ENCODE data around the gene CA10.

GRCh38 chr17:52155301-52155700 is 3.2 kb downstream of the CA10 start:
- TF ChIP-seq, protein P1, sequence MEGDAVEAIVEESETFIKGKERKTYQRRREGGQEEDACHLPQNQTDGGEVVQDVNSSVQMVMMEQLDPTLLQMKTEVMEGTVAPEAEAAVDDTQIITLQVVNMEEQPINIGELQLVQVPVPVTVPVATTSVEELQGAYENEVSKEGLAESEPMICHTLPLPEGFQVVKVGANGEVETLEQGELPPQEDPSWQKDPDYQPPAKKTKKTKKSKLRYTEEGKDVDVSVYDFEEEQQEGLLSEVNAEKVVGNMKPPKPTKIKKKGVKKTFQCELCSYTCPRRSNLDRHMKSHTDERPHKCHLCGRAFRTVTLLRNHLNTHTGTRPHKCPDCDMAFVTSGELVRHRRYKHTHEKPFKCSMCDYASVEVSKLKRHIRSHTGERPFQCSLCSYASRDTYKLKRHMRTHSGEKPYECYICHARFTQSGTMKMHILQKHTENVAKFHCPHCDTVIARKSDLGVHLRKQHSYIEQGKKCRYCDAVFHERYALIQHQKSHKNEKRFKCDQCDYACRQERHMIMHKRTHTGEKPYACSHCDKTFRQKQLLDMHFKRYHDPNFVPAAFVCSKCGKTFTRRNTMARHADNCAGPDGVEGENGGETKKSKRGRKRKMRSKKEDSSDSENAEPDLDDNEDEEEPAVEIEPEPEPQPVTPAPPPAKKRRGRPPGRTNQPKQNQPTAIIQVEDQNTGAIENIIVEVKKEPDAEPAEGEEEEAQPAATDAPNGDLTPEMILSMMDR (IDR thresholded peaks at IDR 0.05; ENCODE audit: insufficient read depth, low read length, poor library complexity, severe bottlenecking), result no peak
- TF ChIP-seq EZH2phosphoT487 (conservative IDR thresholded peaks at IDR 0.05; ENCODE audit: low read length), result no peak

Data from SU-DHL-6 (cell line).